Measurements from ENCODE around the gene DTNB. TPM values are rescaled to one million over a fixed set of nuclear protein-coding genes. Genes with fewer than 3 reads are reported as not detected.

Gene DTNB
- total RNA-seq, 4 donors from 2014 or later, result 5.2 to 9.9 (median 9.2) TPM

GRCh38 chr2:25566694-25567093, 106.7 kb downstream of the DTNB start:
- no peak for ATAC-seq (ENCODE audit: low FRiP score)
- no peak for TF ChIP-seq CTCF (IDR thresholded peaks at IDR 0.05)
- DNase-seq (ENCODE audit: low spot score), result no peak

- ATAC-seq (ENCODE audit: low FRiP score) (no peak), DNase-seq (ENCODE audit: low spot score) (no peak)
Measured at GRCh38 chr2:25566094-25566493, 107.3 kb downstream of the DTNB start.

GRCh38 chr2:25561136-25561850, 112.1 kb downstream of the DTNB start:
- ATAC-seq (ENCODE audit: low FRiP score), result no peak
- DNase-seq (ENCODE audit: low spot score), result no peak
- no peak for TF ChIP-seq CTCF (IDR thresholded peaks at IDR 0.05)

More at GRCh38 chr2:25566094-25566493, 107.3 kb downstream of the DTNB start:
- TF ChIP-seq CTCF (IDR thresholded peaks at IDR 0.05), result no peak

- DNase-seq (ENCODE audit: low spot score) (no peak), ATAC-seq (ENCODE audit: low FRiP score) (no peak)
- TF ChIP-seq CTCF (IDR thresholded peaks at IDR 0.05), result no peak
Measured at GRCh38 chr2:25559148-25559547, 114.2 kb downstream of the DTNB start.

- no peak for ATAC-seq (ENCODE audit: low FRiP score)
- no peak for TF ChIP-seq CTCF (IDR thresholded peaks at IDR 0.05)
- DNase-seq (ENCODE audit: low spot score), result no peak
Measured at GRCh38 chr2:25558262-25558661, 115.1 kb downstream of the DTNB start.

- ATAC-seq (ENCODE audit: low FRiP score) (no peak), DNase-seq (ENCODE audit: low spot score) (no peak)
- no peak for TF ChIP-seq CTCF (IDR thresholded peaks at IDR 0.05)
Measured at GRCh38 chr2:25557179-25558036, 116.0 kb downstream of the DTNB start.
